NCI-H146 treated with DMSO at 0.1 percent for 48 hours (cell line): ENCODE data around the gene CPEB1.
"Not testable (repeated sequence)": the region's sequence is repeated elsewhere in the genome, so short reads cannot be mapped to it uniquely, and the experiment has no call there.

Experiments used
- DNase-seq: peaks from one replicate; lab custom pipeline; 2025; ENCODE audit not compliant: unreplicated experiment; lab: John Stamatoyannopoulos, UW

The CPEB1 gene

GRCh38 chr15:82548700-82549099 lies 98.5 kb downstream of the CPEB1 start:
- DNase-seq = no peak

GRCh38 chr15:82545478-82545877 lies 101.7 kb downstream of the CPEB1 start:
- no peak for DNase-seq

- no peak for DNase-seq
These were observed 102.2 kb downstream of the CPEB1 start for GRCh38 chr15:82545002-82545401.

GRCh38 chr15:82544431-82544830 lies 102.7 kb downstream of the CPEB1 start:
- no peak for DNase-seq

GRCh38 chr15:82543160-82543559 lies 104.0 kb downstream of the CPEB1 start:
- DNase-seq = no peak

GRCh38 chr15:82540984-82541431 lies 106.2 kb downstream of the CPEB1 start:
- no peak for DNase-seq

GRCh38 chr15:82540055-82540983 lies 106.8 kb downstream of the CPEB1 start, which contains the start of gene RPS17:
TSS of gene RPS17 (minus strand) at chr15:82540457. CDS start at chr15:82540428, 29 bp downstream.
- DNase-seq = no peak

- no peak for DNase-seq
These were observed 107.5 kb downstream of the CPEB1 start for GRCh38 chr15:82539691-82540054.

GRCh38 chr15:82538961-82539690 lies 108.0 kb downstream of the CPEB1 start:
- no peak for DNase-seq

GRCh38 chr15:82537351-82537908 lies 109.7 kb downstream of the CPEB1 start:
- DNase-seq = no peak

GRCh38 chr15:82536409-82537350 lies 110.5 kb downstream of the CPEB1 start:
- DNase-seq = no peak

GRCh38 chr15:82535566-82536408 lies 111.4 kb downstream of the CPEB1 start:
- no peak for DNase-seq

GRCh38 chr15:82535151-82535550 lies 112.0 kb downstream of the CPEB1 start:
- DNase-seq = not testable (repeated sequence)

GRCh38 chr15:82534457-82534861 lies 112.7 kb downstream of the CPEB1 start:
- DNase-seq = not testable (repeated sequence)

GRCh38 chr15:82533801-82534200 lies 113.4 kb downstream of the CPEB1 start:
- no peak for DNase-seq

GRCh38 chr15:82532991-82533481 lies 114.1 kb downstream of the CPEB1 start:
- DNase-seq = no peak

GRCh38 chr15:82532383-82532990 lies 114.7 kb downstream of the CPEB1 start:
- DNase-seq = no peak

GRCh38 chr15:82531496-82532382 lies 115.4 kb downstream of the CPEB1 start:
- DNase-seq = no peak
